Keratinocyte (primary cell): ENCODE results near the gene RIOK2. TPM values are rescaled to one million over a fixed set of nuclear protein-coding genes. Genes with fewer than 3 reads are reported as not detected.

ENCODE experiments used
- DNase-seq: peaks from one replicate; pipeline ENCODE4 v3.0.0-alpha.2; 2011; ENCODE audit warnings: low read depth, missing footprints, low spot score
- FAIRE-seq: peaks from 2 replicates; lab custom pipeline; 2011; peaks lifted over from hg19 to GRCh38; lab: Jason Lieb, UNC
- H2AFZ ChIP-seq: 2 replicates; pipeline ENCODE4 v1.6.0; 2012; ENCODE audit warnings: low read length, control low read depth, inconsistent platforms; ENCODE audit not compliant: control insufficient read depth
- H3K27ac ChIP-seq: 2 replicates; pipeline ENCODE4 v1.5.1; 2011; ENCODE audit warnings: low read length; ENCODE audit not compliant: control insufficient read depth, insufficient read depth
- H3K27me3 ChIP-seq: 3 replicates; pipeline ENCODE4 v1.6.0; 2011; ENCODE audit warnings: low read length; ENCODE audit not compliant: control insufficient read depth, insufficient read depth; ENCODE audit errors: extremely low read depth
- H3K36me3 ChIP-seq, 2 experiments: 2 replicates in 1 of 2; 3 replicates in 1 of 2; pipeline ENCODE4 v1.5.1; 2011; ENCODE audit warnings: low read length in 2 of 2, mild to moderate bottlenecking in 1 of 2; ENCODE audit not compliant: control insufficient read depth in 2 of 2, insufficient read depth in 2 of 2; ENCODE audit errors: extremely low read depth in 1 of 2
- H3K4me1 ChIP-seq: 3 replicates; pipeline ENCODE4 v1.5.1; 2011; ENCODE audit warnings: low read length; ENCODE audit not compliant: control insufficient read depth, insufficient read depth; ENCODE audit errors: extremely low read depth
- H3K4me2 ChIP-seq: 3 replicates; pipeline ENCODE4 v1.6.0; 2011; ENCODE audit warnings: low read depth, low read length; ENCODE audit not compliant: control insufficient read depth, insufficient read depth; ENCODE audit errors: extremely low read depth
- H3K4me3 ChIP-seq, 3 experiments: fragments of 200-600 bp in 1 of 3; sonication (generic) in 1 of 3; 2 replicates in 2 of 3; 3 replicates in 1 of 3; pipeline ENCODE4 v1.5.1; 2011 to 2016; ENCODE audit warnings: low read length in 3 of 3, mild to moderate bottlenecking in 3 of 3, control low read depth in 2 of 3, inconsistent platforms in 1 of 3, low read depth in 1 of 3, mixed read lengths in 1 of 3, mixed run types in 1 of 3, moderate library complexity in 1 of 3; ENCODE audit not compliant: control insufficient read depth in 2 of 3, insufficient read depth in 2 of 3; ENCODE audit errors: extremely low read depth in 1 of 3
- H3K79me2 ChIP-seq: 2 replicates; pipeline ENCODE4 v1.6.0; 2012; ENCODE audit warnings: low read length; ENCODE audit not compliant: control insufficient read depth, insufficient read depth
- H3K9ac ChIP-seq: 3 replicates; pipeline ENCODE4 v1.6.0; 2011; ENCODE audit warnings: low read length; ENCODE audit not compliant: control insufficient read depth, insufficient read depth; ENCODE audit errors: extremely low read depth
- H3K9me1 ChIP-seq: 3 replicates; pipeline ENCODE4 v1.6.0; 2011; ENCODE audit warnings: low read length; ENCODE audit not compliant: control insufficient read depth, insufficient read depth; ENCODE audit errors: extremely low read depth
- H3K9me3 ChIP-seq: 2 replicates; pipeline ENCODE4 v1.5.1; 2012; ENCODE audit warnings: low read depth, low read length; ENCODE audit not compliant: control insufficient read depth
- H4K20me1 ChIP-seq: 3 replicates; pipeline ENCODE4 v1.6.0; 2011; ENCODE audit warnings: low read length; ENCODE audit not compliant: control insufficient read depth, insufficient read depth; ENCODE audit errors: extremely low read depth
- EZH2 ChIP-seq: IDR thresholded peaks from one replicate; pipeline ENCODE4 v1.6.1; 2012; ENCODE audit warnings: inconsistent platforms, mild to moderate bottlenecking, low read length, moderate library complexity
- dilution Hi-C: fragments of 300-500 bp; cut with MboI; formaldehyde crosslinking; loops from one replicate; pipeline ENCODE4 v1.7.0; 2020; ENCODE audit warnings: low sequenced_read_pairs; ENCODE audit not compliant: extremely low pct_ligation_motif_present
- polyA plus RNA-seq, 5 experiments: library from polyadenylated mRNA; depleted of rRNA in 3 of 5; stranded (reverse) in 3 of 5; stranded (forward) in 1 of 5; unstranded in 1 of 5; fragments of >200 nt; gene quantifications; 1 replicate in 1 of 5; 2 replicates in 3 of 5; 3 replicates in 1 of 5; pipeline versions ENCODE4 v1.2.1 to v1.2.3, GENCODE V29; 2011 to 2012; ENCODE audit warnings: missing spikeins in 2 of 5, low read depth in 1 of 5, low replicate concordance in 1 of 5
- TF ChIP-seq, protein P1 (sequence below), 3 experiments: IDR thresholded peaks in 1 of 3; conservative IDR thresholded peaks in 1 of 3; optimal IDR thresholded peaks in 1 of 3; 2 replicates in 2 of 3; 3 replicates in 1 of 3; pipeline versions ENCODE3 to v1.5.1; 2011; ENCODE audit warnings: low read length in 3 of 3, mild to moderate bottlenecking in 3 of 3, moderate library complexity in 2 of 3, control low read depth in 1 of 3, inconsistent platforms in 1 of 3; ENCODE audit not compliant: insufficient read depth in 2 of 3; ENCODE audit errors: extremely low read depth in 1 of 3

Gene RIOK2
- polyA plus RNA-seq, 1 donor (not counting 4 experiments of a cell fraction or from before 2014, with no cell fraction given): 34.5 TPM

DNA sequence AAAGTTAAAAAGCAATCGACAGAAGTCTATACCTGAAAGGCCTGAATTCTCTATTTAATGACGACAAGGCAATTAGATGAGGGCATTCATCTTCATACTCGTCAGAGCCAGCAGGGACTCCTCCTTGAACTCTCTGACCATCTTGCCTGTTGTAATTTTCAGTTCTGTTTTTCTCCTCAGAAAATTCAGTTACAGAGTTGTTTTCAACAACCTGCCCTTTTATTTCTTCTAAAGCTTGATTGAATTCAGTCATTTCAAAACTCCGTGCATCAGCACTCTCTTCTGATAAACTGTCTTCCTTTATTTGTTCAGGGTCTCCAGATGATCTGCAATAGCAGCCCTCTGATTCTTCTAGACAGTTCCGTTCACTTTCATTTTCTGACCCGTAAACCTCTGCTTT lies 15.6 kb downstream of the RIOK2 start:
- Histone ChIP-seq H4K20me1 (no peaks in the 10 kb centered on the region), H3K4me2 (no peak overlapping the region), H3K79me2 (no peaks in the 10 kb centered on the region), H3K9ac (no peak overlapping the region), H3K4me1 (no peaks in the 10 kb centered on the region), H2AFZ (no peak overlapping the region), H3K9me3 (no peaks in the 10 kb centered on the region), H3K27me3 (no peaks in the 10 kb centered on the region), H3K36me3 (peaks cover 3 to 12% of the 10 kb centered on the region in 2 experiments), H3K9me1 (no peaks in the 10 kb centered on the region), H3K4me3 (no peak overlapping the region), H3K27ac (no peak overlapping the region)
- DNase-seq (no peak), FAIRE-seq (no peak)
- TF ChIP-seq, protein P1, sequence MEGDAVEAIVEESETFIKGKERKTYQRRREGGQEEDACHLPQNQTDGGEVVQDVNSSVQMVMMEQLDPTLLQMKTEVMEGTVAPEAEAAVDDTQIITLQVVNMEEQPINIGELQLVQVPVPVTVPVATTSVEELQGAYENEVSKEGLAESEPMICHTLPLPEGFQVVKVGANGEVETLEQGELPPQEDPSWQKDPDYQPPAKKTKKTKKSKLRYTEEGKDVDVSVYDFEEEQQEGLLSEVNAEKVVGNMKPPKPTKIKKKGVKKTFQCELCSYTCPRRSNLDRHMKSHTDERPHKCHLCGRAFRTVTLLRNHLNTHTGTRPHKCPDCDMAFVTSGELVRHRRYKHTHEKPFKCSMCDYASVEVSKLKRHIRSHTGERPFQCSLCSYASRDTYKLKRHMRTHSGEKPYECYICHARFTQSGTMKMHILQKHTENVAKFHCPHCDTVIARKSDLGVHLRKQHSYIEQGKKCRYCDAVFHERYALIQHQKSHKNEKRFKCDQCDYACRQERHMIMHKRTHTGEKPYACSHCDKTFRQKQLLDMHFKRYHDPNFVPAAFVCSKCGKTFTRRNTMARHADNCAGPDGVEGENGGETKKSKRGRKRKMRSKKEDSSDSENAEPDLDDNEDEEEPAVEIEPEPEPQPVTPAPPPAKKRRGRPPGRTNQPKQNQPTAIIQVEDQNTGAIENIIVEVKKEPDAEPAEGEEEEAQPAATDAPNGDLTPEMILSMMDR (optimal IDR thresholded peaks at IDR 0.05 in 1 of 3, IDR thresholded peaks at IDR 0.05 in 1 of 3, conservative IDR thresholded peaks at IDR 0.05 in 1 of 3; ENCODE audit: extremely low read depth in 1 of 3, insufficient read depth in 2 of 3, low read length in 3 of 3): no peak
- dilution Hi-C loops: loop anchor here (25.0 kb wide), 1 partner anchor 130 kb away; no protein-coding TSS in a partner anchor

DNA sequence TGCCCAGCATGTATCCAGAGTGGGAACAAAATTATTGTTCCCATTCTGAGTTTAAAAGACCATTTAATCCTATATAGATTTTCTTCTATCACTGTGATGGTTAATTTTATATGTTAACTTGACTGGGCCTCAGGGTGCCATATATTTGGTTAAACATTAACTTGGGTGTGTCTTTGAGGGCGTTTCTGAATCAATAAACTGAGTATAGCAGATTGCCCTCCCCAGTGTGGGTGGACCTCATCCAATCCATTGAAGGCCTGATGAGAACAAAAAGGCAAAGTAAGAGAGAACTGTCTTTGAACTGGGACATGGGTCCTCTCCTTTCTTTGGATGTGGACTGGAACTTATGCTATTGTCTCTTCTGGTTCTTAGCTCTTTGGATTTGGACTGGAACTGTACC lies 17.3 kb downstream of the RIOK2 start:
- H3K9me3 ChIP-seq: no peaks in the 10 kb centered on the region
- no peak overlapping the region for H3K4me3 ChIP-seq
- TF ChIP-seq, protein P1 (optimal IDR thresholded peaks at IDR 0.05 in 1 of 3, IDR thresholded peaks at IDR 0.05 in 1 of 3, conservative IDR thresholded peaks at IDR 0.05 in 1 of 3; ENCODE audit: extremely low read depth in 1 of 3, insufficient read depth in 2 of 3, low read length in 3 of 3): no peak
- no peak for TF ChIP-seq EZH2
- H3K4me1 ChIP-seq: no peaks in the 10 kb centered on the region
- dilution Hi-C loops: loop anchor here (25.0 kb wide), 1 partner anchor 128 kb away; no protein-coding TSS in a partner anchor
- peaks cover 3 to 9% of the 10 kb centered on the region in 2 experiments for H3K36me3 ChIP-seq
- H3K79me2 ChIP-seq: no peaks in the 10 kb centered on the region
- H3K4me2 ChIP-seq: no peak overlapping the region
- H3K9ac ChIP-seq: no peak overlapping the region
- no peaks in the 10 kb centered on the region for H3K9me1 ChIP-seq
- FAIRE-seq (peak; percentile 32), DNase-seq (no peak)
- H3K27me3 ChIP-seq: no peaks in the 10 kb centered on the region
- no peak overlapping the region for H2AFZ ChIP-seq
- no peak overlapping the region for H3K27ac ChIP-seq
- H4K20me1 ChIP-seq: no peaks in the 10 kb centered on the region
